Stimulated activated CD8-positive, alpha-beta memory T cell treated with anti-CD3 and anti-CD28 coated beads, Interleukin-15, amount 100 ng/mL, for 1 hour (primary cell): ENCODE results near the gene FEZ2.

ENCODE experiments used
- DNase-seq: peaks from one replicate; pipeline ENCODE4 v3.0.0-alpha.2; 2020; ENCODE audit warnings: low read depth

FEZ2 gene

DNA sequence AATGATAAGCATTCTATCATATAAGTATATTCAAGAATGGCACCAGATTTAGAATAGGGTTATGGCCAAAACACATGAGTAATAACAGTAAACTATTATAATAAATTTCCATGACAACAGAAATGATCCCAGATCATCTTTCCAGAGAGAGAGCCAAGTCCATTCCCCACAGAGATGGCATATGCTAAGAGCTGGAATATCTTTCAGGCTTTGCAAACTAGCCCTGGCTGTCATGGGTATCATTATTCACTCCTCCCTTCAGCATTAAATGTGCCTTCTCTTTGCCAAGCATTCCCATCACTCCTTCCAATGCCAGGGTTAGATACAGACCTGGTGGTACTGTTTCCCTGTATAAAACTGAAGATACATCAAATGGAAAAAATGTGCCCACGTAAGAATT, 10.9 kb downstream of the FEZ2 start:
- DNase-seq, result no peak

DNA sequence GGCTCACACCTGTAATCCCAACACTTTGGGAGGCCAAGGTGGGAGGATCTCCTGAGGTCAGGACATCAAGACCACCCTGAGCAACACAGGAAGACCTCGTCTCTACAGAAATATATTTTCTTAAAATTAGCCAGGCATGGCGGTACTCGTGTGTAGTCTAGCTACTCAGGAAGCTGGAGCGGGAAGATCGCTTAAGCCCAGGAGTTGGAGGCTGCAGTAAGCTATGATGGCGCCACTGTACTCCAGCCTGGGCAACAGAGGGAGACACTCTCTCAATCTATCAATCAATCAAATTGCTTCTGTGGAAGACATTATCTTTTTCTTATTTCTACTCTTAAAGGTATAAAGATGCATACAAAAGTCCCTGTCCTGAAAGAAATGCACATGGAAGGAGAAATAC, 11.3 kb downstream of the FEZ2 start:
- DNase-seq, result no peak

GRCh38 chr2:36584148-36584794, 13.7 kb downstream of the FEZ2 start:
- DNase-seq, result no peak

DNA sequence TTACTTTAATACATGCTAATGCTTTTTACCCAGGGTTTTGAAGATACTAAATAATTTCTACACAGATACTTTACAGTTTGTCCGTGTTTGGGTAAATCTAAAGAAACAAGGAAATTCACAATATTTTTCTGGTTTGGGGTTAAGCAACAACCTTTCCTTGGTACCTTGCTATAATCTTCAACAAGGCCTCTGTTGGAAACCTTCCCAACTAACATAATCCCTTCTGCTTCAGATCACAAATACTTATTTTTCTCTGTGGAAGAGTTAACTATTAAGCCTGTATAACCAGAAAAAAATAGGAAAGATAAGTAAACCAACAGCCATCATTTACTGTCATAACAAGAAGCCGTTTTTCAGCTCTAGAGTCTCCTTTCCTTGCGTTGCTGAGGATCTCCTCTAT, 15.0 kb downstream of the FEZ2 start:
- DNase-seq, result no peak

GRCh38 chr2:36582538-36582937, 15.4 kb downstream of the FEZ2 start:
- no peak for DNase-seq

DNA sequence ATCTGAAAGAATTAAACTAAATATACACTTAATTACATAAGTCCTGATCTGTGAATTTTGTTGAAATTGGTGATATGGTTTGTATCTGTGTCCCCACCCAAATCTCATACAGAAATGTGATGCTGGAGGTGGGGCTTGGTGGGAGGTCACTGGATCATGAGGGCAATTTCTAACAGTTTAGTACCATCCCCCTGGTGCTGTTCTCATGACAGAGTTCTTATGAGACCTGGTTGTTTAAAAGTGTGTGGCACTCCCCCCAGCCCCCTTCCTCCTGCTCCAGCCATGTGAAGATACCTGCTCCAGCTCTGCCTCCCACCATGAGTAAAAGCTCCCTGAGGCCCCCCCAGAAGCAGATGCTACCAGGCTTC, 18.7 kb downstream of the FEZ2 start:
- no peak for DNase-seq

GRCh38 chr2:36578343-36579296, 19.3 kb downstream of the FEZ2 start:
- no peak for DNase-seq

DNA sequence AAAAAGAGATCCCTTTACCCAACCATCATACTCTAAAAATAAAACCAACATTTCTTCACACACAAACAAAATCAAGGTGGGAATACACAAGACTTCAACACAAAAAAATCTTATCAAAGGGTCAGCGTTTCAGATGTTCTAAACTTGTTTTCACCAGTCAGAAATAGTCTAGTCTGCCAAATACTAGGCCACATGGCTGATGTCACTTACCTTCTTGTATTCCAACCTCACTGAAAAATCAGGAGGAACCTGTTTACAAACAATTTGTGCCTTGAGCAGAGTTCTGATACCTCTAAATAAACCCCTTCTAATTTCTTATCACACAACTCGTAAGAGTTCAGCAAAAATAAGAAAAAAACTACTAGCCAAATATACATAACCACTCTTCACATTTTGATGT, 20.1 kb downstream of the FEZ2 start:
- no peak for DNase-seq

DNA sequence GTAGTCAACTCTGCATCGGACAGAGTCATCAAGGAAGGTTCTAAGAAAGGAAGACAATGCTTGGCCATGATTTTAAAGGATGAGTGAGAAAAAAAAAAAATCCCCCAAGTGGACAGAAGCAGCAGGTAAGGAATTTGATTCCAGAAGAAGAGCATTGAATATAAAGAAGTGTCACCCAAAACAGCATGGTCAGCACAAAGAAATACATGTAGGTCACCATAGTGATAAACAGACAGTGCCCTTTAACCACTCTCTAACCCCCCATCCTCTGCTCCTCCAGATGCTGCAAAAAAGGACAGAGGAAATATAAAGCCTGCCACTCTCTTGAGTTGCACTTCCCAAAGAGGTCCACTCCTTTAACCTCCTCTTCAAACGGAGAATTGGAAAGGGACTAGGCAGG, 23.4 kb downstream of the FEZ2 start:
- no peak for DNase-seq

GRCh38 chr2:36573165-36573564, 24.8 kb downstream of the FEZ2 start:
- DNase-seq, result no peak

DNA sequence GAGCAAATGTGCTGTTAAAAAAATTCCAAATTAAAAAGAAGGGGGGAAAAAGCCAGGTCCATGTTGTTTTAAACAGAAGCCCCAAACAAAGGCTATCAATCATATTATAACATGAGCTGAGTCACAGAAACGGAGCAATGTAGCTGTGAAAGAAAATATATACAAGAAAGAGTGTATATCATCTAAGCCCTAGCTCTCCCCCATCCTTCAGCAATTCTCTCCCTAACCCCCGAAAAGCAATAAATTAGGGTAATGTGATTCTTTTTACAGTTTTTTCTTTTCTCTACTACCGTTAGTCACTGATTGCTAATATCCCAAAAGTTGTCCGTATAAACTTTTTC, 25.3 kb downstream of the FEZ2 start:
- no peak for DNase-seq

GRCh38 chr2:36572054-36572718, 25.8 kb downstream of the FEZ2 start:
- DNase-seq, result no peak

DNA sequence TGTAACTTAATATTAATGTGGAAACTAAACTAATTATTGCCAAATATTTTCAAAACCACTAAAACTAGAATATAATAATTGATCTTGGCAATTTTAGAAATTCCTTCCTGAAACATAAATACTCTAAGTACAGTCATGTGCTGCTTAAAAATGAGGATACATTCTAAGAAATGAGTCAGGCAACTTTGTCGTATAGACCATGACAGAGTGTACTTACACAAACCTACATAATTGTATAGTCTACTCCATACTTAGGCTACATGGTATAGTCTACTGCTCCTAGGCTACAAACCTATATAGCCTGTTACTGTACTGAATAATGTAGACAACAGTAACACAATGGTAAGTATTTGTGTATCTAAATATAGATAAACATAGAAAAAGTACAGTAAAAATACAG, 27.6 kb downstream of the FEZ2 start:
- no peak for DNase-seq

DNA sequence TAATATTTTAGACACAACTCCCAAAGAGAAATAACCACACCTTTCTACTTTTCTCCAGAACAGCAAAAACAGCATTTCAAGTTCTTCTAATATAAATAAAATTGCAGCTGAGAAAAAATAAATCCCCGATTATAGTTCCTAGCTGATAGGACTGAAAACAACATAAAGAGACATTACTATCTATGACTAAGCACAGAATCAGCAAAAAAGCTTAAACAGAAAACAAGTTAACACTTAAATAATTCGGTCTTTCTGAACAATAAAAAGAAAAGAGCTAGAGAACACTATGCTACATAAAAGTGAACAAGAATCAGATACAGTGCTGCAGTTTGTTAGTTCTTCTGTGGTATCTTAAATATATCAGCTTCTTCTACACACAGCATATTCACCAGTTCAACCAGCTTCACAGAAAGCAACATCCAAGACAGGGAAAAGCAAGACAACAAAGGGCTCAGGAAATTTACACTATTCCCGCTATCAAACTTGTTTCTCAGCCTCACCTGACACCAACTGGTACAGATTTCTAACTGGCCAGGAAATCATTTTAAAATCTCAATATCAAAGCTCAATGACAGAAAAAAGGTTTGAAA, 28.6 kb downstream of the FEZ2 start:
- no peak for DNase-seq

- DNase-seq, result no peak
Observed at GRCh38 chr2:36568516-36569246, 29.3 kb downstream of the FEZ2 start.

DNA sequence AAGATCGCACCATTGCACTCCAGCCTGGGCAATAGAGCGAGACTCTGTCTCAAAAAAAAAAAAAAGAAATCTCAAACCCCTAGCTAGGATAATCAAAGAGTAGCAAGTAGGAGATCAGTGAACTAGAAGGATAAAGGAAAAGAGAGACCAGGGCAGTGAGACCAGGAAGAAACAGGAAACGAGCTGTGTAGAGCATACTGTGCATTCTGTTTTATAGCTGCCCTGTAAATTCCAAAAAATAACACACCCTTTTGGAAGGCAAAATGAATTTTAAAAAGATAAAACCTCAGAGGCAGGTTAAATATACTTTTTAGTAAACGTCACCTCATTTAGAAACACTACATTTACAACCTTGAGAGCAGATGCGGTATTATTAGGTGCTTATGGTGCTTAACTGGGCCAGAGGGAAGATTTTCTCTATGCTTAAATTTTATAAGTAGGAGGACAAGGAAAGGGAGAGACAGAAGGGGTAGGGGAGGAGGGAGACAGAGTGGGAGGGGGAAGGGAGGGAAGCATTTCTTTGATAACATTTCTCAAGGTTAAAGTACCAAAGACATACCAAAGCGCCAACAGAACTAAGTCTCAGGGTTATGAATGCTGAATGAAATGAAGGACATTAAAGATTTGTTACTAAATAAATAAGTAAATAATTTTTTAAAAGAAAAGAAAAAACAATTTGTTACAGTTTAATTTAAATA, 30.1 kb downstream of the FEZ2 start:
- no peak for DNase-seq

- DNase-seq, result no peak
Observed at GRCh38 chr2:36566887-36567286, 31.1 kb downstream of the FEZ2 start.

DNA sequence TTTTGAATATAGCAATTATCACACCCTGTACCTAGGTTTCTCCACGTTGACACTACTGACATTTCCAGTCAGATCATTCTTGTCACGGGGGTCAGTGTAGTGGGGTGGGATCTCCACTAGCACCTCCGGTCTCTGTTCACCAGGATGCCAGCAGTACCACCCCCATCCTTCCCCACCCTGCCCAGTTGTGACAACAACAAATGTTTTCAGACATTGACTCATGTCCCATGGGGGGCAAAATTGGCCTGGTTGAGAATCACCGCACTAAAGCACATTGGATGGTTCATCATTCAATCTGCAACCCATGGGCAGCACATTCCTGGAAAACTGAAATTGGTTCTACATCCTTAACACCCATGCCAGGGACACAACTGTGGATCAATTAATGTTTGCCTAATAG, 32.3 kb downstream of the FEZ2 start:
- no peak for DNase-seq

- no peak for DNase-seq
Observed at GRCh38 chr2:36564377-36564930, 33.5 kb downstream of the FEZ2 start.

- DNase-seq, result no peak
Observed at GRCh38 chr2:36562973-36563532, 34.9 kb downstream of the FEZ2 start.

DNA sequence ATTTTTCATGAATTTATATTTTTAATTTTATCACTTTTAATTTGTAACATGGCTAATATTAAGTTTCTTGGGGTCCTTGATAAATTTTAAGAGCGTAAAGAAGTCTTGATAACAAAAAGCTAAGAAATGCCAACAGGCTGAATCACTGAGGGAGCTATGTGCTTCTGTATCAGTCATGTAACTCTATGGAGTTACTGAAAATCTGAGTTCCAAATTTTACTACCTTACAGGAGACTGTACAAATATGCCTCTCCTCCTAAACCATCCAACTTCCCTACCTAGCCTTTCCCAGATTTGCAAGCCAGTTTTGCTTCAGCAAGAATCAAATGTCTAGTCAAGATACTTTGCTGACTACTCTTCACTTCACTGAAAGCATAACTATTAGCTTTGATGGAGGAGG, 35.7 kb downstream of the FEZ2 start:
- DNase-seq, result no peak
